ENCODE measurements around the gene TENM3.
A peak's percentile ranks its signal among the peaks of the same experiment; 100 is the strongest.

Gene TENM3

DNA sequence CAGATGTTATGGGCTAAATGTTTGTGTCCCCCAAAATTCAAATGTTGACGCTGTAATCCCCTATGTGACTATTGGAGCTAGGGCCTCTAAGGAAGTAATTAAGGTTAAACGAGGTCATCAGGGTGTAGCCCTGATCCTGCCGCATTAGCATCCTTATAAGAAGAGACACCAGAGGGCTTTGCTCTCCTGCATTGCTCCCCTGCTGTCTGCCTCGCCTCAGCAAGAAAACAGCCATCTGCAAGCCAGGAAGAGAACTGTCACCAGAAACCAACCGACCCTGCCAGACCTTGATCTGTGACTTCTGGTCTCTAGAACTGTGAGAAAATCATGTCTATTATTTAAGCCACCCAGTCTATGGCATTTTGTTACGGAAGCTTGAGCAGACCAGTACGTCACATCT is 342.1 kb downstream of the TENM3 start:
- Histone ChIP-seq H3K27me3 (no peaks in the 10 kb centered on the region), H3K9me3 (no peaks in the 10 kb centered on the region; the same call in 1 of the 2 replicates), H3K36me3 (no peaks in the 10 kb centered on the region; the same call in 1 of the 2 replicates), H3K4me3 (ENCODE audit: low read depth, low read length) (no peak overlapping the region), H3K4me1 (peaks cover 21% of the 10 kb centered on the region)
- DNase-seq = peak; percentile 43
- TF ChIP-seq, protein P1, sequence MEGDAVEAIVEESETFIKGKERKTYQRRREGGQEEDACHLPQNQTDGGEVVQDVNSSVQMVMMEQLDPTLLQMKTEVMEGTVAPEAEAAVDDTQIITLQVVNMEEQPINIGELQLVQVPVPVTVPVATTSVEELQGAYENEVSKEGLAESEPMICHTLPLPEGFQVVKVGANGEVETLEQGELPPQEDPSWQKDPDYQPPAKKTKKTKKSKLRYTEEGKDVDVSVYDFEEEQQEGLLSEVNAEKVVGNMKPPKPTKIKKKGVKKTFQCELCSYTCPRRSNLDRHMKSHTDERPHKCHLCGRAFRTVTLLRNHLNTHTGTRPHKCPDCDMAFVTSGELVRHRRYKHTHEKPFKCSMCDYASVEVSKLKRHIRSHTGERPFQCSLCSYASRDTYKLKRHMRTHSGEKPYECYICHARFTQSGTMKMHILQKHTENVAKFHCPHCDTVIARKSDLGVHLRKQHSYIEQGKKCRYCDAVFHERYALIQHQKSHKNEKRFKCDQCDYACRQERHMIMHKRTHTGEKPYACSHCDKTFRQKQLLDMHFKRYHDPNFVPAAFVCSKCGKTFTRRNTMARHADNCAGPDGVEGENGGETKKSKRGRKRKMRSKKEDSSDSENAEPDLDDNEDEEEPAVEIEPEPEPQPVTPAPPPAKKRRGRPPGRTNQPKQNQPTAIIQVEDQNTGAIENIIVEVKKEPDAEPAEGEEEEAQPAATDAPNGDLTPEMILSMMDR (IDR thresholded peaks at IDR 0.05; ENCODE audit: low read depth, low read length) = peak; percentile 21; the same call in 1 of the 2 replicates

DNA sequence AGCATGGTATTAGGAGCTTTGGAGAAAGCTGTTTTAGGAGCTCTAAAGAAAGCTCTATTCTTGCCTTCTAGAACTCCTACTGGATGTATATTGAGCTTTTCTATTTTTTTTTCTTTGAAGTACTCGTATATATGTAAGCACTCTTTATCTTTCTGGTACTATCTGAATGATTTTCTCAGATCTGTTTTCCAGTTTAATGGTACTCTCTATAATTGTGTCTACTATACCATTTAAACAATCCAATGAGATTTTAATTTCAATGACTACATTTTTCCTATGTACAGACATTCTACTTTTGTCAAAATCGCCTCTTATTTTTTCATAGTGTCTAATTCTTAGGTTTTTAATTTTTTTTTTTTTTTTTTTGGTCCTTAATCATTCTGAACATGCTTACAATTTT is 345.9 kb downstream of the TENM3 start:
- Histone ChIP-seq H3K4me3 (ENCODE audit: low read depth, low read length) (no peak overlapping the region), H3K36me3 (no peaks in the 10 kb centered on the region), H3K4me1 (peaks cover 12% of the 10 kb centered on the region), H3K9me3 (no peaks in the 10 kb centered on the region; the same call in 1 of the 2 replicates), H3K27me3 (no peaks in the 10 kb centered on the region)
- TF ChIP-seq, protein P1 (IDR thresholded peaks at IDR 0.05; ENCODE audit: low read depth, low read length) = no peak
- no peak for DNase-seq

DNA sequence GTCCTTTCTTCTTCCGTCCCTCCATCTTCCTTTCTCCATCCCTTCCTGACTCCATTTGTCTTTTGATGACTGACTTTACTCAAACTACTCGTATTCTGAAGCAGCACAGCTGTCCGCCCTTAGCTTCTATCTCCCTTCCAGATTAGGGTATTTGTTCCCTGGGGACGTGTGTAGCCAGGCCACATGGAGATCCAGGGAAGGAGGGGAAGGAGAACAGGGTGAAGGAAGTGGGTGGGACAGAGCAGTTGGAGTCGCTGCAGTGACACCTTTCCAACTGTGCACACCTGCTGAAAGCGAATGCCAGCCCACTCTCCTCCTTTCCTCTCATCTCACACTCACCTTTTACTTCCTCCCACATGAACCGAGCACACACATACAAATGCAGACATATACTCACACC is 350.2 kb downstream of the TENM3 start:
- DNase-seq = peak; percentile 50
- Histone ChIP-seq H3K27me3 (no peaks in the 10 kb centered on the region), H3K4me3 (ENCODE audit: low read depth, low read length) (peak overlapping the region; percentile 17), H3K36me3 (no peaks in the 10 kb centered on the region), H3K9me3 (peaks cover 3% of the 10 kb centered on the region; the same call in 1 of the 2 replicates), H3K4me1 (peaks cover 16% of the 10 kb centered on the region)
- TF ChIP-seq, protein P1 (IDR thresholded peaks at IDR 0.05; ENCODE audit: low read depth, low read length) = no peak

DNA sequence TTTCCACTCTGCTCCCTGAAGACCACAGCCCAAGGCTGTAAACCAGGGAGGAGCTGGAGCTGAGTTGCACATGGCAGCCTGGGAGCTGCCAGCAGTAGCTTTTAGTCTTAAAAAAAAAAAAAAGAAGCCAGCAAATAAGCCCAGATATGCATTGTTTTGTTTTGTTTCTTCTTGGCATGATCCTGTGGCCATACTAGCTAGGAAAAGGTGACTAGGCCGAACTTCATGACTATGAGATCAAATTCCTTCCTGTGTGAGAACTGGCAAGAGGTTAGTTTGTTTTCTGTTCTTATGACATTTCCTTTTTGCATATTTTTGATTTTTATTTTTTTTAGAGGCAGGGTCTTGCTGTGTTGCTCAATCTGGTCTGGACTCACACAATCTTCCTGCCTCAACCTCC is 350.7 kb downstream of the TENM3 start:
- TF ChIP-seq, protein P1 (IDR thresholded peaks at IDR 0.05; ENCODE audit: low read depth, low read length) = no peak

DNA sequence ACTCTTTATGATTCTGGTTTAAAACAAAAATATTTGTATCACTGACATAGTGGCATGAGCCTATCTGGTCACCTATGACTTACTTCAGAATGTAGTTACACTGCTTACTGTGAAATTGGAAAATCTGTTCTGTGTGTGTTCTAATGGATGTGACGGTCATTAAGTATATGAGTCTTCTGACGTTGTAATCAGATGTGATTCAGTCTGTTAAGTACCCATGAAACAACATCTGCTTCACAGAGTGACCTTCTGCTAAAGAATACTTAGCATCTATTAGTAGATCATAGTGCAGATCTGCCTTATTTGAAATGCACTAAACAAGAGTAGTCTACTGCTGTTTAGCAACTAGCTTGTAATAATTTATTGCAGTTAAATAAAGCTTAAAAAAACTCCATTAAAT is 356.9 kb downstream of the TENM3 start:
- H3K4me3 ChIP-seq (ENCODE audit: low read depth, low read length) = no peak overlapping the region
- peaks cover 17% of the 10 kb centered on the region for H3K36me3 ChIP-seq
- no peaks in the 10 kb centered on the region for H3K9me3 ChIP-seq
- no peaks in the 10 kb centered on the region for H3K27me3 ChIP-seq
- DNase-seq = no peak
- TF ChIP-seq, protein P1 (IDR thresholded peaks at IDR 0.05; ENCODE audit: low read depth, low read length) = no peak
- H3K4me1 ChIP-seq = peaks cover 23% of the 10 kb centered on the region

More for the DNA sequence above, 350.7 kb downstream of the TENM3 start:
- Histone ChIP-seq H3K36me3 (no peaks in the 10 kb centered on the region), H3K27me3 (no peaks in the 10 kb centered on the region), H3K9me3 (peaks cover 3% of the 10 kb centered on the region; the same call in 1 of the 2 replicates), H3K4me3 (ENCODE audit: low read depth, low read length) (no peak overlapping the region), H3K4me1 (peaks cover 16% of the 10 kb centered on the region)
- no peak for DNase-seq

DNA sequence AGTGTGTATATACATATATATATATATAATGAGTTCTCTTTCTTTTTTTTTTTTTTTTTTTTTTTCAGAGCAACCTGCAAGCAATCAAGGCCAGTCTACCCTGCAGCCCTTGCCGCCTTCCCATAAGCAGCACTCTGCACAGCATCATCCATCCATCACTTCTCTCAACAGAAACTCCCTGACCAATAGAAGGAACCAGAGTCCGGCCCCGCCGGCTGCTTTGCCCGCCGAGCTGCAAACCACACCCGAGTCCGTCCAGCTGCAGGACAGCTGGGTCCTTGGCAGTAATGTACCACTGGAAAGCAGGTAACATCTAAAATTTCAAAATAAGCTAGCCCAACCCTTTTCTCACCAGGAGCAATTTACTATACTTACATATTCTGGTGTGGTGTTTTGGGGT is 357.7 kb downstream of the TENM3 start:
- Histone ChIP-seq H3K4me3 (ENCODE audit: low read depth, low read length) (0 out of 2 replicates have a peak overlapping the region, but pooled peaks have one; percentile 3), H3K4me1 (peaks cover 20% of the 10 kb centered on the region), H3K9me3 (no peaks in the 10 kb centered on the region), H3K36me3 (peaks cover 17% of the 10 kb centered on the region), H3K27me3 (no peaks in the 10 kb centered on the region)
- peak; percentile 73 for DNase-seq
- TF ChIP-seq, protein P1 (IDR thresholded peaks at IDR 0.05; ENCODE audit: low read depth, low read length) = no peak

Data from BE2C (cell line).